IPS-11a (cell line): ENCODE data around the gene SELENON.

Source experiments
- H3K4me3 ChIP-seq: one replicate; pipeline ENCODE4 v1.5.1; 2013; ENCODE audit warnings: low read depth, low read length, control low read depth

The SELENON gene

DNA sequence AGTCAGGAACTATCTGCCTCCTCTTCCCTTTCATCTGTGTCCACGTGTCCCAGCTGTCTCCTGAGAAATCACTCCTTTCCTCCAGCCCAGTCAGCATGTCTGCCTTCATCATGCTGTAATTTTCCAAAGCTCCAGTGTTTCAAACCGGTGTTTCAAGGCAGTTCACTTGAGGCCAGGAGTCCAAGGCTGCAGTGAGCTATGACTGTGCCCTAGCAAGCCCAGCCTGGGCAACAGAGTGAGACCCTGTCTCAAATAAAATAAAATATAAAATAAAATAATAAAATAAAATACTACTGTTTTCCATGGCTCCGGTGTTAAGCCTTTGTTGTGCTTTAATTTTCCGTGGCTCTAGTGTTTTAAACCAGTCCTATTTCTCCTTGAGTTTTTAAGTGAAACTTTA, 7.9 kb upstream of the SELENON start:
- H3K4me3 ChIP-seq = no peak overlapping the region

- no peak overlapping the region for H3K4me3 ChIP-seq
These were observed 6.3 kb upstream of the SELENON start for GRCh38 chr1:25793585-25794170.

GRCh38 chr1:25794325-25794724, 5.7 kb upstream of the SELENON start:
- no peak overlapping the region for H3K4me3 ChIP-seq

DNA sequence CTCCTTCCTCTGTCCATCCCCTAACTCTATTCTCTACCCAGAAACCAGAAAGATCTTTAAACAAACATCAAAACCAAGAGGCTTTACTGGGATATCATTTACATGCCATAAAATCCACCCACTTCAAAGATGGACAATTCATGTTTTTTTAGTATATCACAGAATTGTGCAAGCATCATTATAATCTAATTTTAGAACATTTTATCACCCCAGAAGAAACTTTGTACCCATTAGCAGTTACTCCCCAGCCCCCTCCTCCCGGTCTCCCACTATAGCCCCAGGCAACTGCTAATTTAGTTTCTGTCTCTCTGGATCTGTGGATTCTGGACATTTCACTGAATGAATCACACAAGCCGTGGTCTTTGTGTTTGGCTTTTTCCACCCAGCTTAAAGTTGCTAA, 4.8 kb upstream of the SELENON start:
- H3K4me3 ChIP-seq = no peak overlapping the region

GRCh38 chr1:25795946-25796810, 3.8 kb upstream of the SELENON start:
- H3K4me3 ChIP-seq = no peak overlapping the region

GRCh38 chr1:25796811-25797458, 3.1 kb upstream of the SELENON start:
- H3K4me3 ChIP-seq = no peak overlapping the region

- no peak overlapping the region for H3K4me3 ChIP-seq
These were observed 2.1 kb upstream of the SELENON start for GRCh38 chr1:25797939-25798338.

DNA sequence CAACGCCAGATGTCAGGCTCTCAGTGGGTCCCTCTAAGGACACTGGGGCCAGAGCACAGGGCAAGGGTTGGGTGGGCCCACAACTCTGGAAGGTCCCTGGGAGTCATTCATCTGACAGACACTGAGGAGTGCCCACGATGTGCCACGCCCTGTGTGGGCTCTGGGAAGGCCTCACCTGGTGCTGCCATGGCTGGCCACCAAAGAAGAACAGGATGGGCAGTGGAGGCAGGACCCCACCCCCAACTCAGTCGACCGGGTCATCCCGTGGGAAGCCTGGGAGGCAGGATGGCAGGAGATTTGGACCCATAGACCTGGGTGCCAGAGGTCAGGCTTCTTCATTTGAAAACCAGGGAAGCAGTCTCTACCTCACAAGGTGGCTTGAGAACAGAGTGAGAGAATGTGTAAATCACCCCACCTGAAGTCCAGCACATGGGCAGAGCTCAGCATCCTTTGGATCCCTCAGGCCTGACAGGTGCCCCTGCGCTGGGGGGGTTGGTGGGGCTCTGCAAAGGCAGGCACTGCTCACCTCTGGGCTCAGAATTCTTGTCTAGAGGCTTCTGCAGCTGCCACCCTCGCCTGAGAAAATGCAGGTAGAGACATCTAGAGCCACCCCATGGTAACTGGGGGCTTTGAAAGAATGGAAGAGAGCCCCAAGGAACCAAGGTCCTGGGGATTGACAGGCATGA, 1.2 kb upstream of the SELENON start:
- no peak overlapping the region for H3K4me3 ChIP-seq

GRCh38 chr1:25799352-25799934, 550 bp upstream of the SELENON start:
- H3K4me3 ChIP-seq = peak overlapping the region; percentile 20

GRCh38 chr1:25800703-25801377, 847 bp downstream of the SELENON start:
- H3K4me3 ChIP-seq = peak overlapping the region; percentile 39

DNA sequence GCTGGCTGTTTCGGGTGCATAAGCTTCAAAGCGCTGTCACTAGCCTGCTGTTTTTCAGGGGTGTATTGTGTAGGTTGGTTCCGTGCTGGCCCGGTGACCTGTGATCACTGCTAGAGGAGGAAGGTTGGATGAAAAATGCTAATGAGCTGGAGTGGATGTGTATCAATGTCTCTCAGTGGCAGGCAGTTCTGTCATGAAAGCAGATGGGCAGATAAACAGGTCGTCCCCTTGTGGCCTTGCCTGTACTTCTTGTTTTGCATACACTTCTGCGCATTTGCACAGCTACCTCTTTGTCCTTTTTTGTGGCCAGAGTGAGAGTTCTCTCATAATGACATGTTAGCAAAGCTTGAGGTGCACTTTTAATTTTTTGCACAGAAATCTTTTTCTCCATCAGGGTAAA, 2.9 kb downstream of the SELENON start:
- H3K4me3 ChIP-seq = no peak overlapping the region

DNA sequence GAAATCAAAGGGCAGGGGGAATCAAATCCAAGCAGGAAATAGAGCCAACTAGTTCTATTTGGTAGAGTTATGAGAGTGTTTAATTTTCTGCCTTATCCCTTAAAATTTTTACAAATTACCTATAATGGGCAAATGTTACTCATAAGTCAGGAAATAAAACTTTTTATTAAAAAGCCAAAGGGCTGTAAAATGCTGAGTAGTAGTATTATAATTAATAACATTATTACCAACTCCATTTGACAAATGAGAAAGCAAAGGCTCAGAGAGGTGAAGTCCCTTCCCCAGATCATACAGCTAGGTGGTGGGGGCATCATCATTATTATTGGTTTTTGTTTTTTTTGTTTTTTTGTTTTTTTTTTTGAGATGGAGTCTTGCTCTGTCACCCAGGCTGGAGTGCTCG, 3.4 kb downstream of the SELENON start:
- no peak overlapping the region for H3K4me3 ChIP-seq

DNA sequence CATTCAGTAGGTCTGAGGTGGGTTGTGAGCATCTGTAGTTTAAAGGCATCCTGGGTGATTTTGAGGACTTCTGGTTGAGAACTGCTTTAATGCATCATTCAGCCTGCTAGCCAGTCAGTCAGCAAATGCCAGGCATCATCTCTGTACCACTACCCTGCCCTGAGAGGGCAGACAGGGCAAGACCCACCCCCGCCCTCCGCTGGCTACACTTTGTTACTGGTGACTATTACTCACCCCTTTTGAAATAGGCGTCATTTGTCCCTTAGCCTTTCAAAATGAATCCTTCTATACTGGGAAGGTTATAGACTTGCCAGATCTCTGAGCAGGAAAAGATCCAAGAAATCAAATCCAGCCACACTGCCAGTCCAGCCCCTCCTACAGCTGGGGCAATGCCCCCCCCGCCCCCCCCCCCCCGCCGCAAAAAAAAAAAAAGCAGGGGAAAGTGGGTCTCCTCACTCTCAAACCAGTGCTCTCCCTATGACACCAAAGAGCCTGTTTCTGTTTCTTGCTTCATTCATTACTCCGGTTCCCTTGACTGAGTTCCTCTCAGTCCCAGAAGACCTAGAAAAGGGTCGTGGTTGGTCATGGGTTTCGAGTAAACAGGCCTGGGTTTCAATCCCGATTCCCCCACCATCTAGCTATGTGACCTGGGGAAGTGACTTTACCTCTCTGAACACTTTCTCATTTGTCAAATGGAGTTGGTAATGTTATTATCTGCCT, 4.4 kb downstream of the SELENON start:
- no peak overlapping the region for H3K4me3 ChIP-seq

DNA sequence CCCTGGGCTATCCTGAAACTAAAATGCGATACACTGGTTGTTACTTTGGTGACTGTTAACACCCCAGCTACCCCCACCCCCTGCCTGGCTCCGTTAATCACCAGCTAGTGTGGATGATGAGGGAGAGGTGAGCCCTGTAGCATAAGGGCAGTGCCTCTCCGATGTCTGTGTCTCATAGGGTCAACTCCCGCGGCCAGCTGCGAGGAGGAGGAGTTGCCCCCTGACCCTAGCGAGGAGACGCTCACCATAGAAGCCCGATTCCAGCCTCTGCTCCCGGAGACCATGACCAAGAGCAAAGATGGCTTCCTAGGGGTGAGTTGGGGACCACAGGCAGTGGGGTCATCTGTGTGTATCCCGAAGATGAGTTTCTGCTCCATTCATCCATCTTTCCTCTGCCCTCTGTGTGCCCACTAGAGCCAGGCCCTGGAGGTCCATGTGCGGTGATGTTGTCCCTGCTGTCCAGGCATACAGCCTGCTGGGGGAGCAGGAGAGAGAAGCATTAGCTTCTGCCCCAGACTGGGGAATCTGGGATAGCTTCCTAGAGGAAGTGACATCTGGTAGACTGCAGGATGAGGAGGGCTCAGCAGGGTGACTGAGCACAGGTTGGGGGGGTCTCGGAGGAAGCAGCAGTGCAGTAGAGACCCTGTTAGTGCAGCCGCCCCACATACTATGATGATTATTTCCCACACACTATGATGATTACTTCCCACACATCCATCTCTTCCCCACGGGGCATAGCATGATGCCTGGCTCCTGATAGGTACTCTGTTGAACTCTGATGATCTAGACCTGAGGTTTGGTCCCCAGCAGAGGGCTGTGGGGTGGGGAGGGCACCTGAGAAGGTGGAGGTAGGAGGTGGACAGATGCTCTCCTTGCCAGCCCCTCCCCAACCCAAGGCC, 5.2 kb downstream of the SELENON start:
- no peak overlapping the region for H3K4me3 ChIP-seq

- H3K4me3 ChIP-seq = no peak overlapping the region
These were observed 5.9 kb downstream of the SELENON start for GRCh38 chr1:25805863-25806225.

DNA sequence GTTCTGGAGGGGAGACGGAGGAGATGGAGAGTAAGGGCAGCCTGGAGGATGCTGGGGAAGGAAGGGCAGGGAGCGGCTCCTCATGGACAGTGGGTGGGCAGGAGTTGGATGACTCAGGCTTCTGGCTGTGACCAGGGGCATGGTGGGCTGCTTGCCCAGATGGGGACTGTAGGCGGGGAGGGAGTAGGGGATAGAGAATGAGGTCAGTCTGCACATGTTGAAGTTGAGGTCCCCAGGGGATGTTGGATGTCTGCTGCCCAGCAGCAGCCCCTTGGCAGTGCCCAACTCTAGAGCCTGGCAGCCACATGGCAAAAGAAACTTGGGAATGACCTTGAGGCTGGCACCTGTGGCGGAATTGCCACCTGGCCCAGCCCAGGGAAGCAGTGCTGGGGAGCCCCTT, 6.4 kb downstream of the SELENON start:
- H3K4me3 ChIP-seq = no peak overlapping the region

DNA sequence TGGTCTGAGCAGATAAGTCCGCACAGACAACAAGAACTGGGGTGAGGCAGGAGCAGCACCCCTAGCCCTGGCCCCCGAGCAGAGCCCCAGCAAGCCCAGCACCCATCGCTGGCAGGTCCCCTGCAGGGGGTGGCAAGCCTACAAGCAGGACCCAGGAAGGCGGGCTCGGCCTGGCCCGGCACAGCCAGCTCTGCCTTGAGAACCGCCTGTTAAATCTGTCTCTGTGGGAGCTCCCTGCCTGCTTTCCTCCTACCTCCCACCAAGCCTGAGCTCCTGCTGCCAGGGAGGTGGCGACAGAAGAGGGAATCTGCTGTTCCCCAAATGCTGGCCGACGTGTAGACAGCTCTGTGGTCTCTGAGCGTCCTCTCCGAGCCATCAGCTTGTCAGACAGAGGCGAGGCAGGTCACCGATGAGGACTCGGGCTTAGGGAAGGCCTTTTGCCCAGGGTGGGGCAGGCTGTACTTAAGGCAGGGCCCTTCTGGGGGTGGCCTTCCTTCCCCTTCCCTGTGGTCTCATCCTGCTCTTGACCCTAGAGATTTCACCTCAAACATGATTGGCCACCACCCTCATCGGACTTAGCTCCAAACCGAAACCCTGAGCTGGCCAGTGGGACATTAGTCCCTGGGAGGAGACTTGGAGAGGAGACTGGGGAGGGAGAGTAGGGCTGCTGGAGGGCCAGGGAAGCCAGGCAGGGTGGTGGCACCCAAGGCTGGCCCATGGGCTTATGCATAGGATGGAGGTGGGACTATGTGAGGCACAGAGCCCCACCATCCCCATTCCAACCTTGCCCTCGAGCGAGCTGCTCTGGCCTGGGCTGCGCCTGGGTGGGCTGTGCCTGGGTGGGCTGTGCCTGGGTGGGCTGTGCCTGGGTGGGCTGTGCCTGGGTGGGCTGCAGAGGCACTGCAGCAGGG, 7.7 kb downstream of the SELENON start:
- H3K4me3 ChIP-seq = no peak overlapping the region
